Activated CD4-positive, CD25-positive, alpha-beta regulatory T cell treated with anti-CD3 and anti-CD28 coated beads, Interleukin-2, amount 50 U/mL, for 16 hours (primary cell): ENCODE results near the gene JMY.
"Not testable (repeated sequence)": the region's sequence is repeated elsewhere in the genome, so short reads cannot be mapped to it uniquely, and the experiment has no call there.

Experiments used
- DNase-seq: peaks from one replicate; pipeline ENCODE4 v3.0.0-alpha.2; 2020; ENCODE audit warnings: low read depth, low spot score

Gene JMY

DNA sequence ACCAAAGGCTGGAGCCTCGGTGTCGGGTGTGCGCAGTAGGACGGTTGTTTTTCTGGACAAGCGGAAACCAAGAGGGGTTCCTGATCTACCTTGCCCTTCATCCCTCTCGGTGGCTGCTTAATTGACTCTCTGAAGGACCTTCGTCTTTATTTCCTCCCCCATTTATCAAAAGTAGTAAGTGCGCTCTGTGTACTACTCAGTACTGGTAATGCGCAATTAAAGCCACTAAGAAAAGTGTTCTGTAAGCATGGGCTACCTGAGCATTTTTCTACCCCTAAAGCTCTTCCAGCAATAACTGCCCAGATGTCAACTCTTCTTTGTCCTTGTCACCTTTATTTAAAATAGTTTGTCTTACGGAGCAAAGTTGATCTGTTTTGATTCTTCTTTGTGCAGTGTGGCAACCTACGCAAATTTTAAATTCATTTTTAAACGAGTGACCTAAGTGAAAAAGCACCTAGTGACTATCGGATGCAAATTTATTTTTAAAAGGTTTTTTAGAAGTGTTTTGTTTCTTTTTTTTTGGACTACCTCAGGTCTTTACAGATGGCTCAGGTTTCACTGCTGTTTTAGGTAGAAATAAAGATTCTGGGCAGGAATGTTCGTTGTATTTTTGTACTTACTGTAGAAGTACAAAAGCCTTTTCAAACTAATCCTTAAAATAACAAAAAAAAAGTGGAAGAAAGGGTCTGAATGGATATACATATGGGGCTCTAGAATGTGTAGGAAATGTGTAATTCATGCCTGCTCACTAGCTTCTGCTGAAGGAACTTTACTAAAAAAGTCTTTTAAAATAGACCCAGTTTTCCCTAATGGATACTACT, 2.0 kb downstream of the JMY start:
- DNase-seq: no peak

- no peak for DNase-seq
Observed at GRCh38 chr5:79240561-79240960, 4.6 kb downstream of the JMY start.

DNA sequence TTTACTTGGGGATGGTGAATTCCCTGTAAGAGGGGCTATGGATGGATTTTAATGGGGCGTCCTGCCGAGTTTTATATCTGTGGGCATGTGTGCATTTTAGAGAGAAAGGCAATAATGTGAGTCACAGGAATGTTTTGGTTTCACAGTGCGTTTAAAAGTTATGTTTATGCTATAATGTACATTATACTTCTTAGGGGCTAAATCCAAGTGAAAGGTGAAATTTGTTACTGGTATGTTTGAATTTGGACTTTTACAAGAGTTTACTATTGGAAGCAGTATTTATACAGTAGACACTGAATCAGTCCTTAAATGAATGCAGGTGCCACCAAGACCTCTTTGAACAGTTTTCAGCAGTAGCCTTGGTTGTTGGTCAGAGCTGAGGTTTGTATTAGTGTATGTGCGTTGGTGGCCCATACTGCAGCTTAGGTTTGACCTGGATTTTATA, 5.6 kb downstream of the JMY start:
- DNase-seq: no peak

DNA sequence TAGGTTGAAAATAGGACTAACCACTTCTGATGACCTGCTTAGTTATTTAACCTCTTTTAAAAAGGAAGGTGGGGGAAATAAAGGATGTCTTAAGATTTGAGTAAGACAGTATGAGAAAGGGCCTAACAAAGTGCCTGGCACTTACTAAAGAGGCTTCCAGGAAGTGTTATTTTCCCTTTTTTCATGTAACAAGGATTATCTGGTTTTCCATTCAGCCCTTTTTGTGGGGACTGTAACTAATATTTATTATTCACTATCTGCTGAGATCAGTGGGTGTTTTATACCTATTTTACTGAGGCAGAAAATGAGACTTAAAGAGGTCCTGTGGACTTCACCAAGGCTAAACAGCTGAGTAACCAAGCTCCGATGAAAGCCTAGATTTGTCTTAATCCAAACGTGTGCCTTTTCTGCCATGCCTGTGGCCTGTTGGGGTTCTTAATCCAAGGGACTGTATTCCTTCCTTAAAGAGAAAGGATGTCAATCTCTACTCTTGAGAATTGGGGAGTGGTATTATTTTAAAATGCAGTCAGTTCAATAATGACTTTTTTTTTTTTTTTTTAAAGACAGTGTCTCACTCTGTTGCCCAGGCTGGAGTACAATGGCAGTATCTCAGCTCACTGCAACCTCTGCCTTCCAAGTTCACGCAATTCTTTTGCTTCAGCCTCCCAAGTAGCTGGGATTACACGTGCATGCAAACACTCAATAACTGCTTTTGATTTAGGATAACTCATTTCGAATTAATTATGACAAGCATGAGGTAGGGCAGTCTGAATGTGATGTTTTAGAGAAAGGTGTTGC, 6.5 kb downstream of the JMY start:
- DNase-seq: no peak

DNA sequence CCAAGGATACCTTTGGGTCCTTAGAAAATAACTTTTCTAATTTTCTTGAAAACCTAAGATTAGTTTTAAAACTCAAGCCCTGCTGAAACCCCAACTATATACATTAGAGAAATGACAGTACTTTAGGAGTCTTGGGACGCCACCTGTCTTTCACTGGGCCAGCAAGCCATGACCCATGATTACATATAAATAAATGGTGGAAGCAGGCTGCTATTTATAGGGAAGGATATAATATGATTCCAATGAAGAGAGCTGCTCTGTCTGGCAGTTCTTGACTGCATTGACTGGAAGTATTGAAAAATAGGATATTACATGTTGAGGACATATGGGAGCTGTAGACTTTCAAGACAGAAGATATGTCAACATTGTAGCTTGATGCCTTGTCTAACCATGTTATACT, 7.3 kb downstream of the JMY start:
- no peak for DNase-seq

DNA sequence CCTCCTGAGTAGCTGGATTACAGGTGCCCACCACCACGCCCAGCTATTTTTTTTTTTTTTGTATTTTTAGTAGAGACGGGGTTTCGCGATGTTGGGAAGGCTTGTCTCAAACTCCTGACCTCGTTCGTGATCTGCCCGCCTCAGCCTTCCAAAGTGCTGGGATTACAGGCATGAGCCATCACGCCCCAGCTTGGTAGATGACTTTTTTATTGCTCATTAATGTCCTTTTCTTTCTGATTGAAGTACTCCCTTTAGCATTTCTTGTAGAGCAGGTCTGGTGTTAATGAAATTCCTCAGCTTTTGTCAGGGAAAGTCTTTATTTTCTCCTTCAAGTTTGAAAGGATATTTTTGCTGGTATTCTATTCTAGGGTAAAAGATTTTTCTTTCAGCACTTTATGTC, 18.1 kb downstream of the JMY start:
- not testable (repeated sequence) for DNase-seq

DNA sequence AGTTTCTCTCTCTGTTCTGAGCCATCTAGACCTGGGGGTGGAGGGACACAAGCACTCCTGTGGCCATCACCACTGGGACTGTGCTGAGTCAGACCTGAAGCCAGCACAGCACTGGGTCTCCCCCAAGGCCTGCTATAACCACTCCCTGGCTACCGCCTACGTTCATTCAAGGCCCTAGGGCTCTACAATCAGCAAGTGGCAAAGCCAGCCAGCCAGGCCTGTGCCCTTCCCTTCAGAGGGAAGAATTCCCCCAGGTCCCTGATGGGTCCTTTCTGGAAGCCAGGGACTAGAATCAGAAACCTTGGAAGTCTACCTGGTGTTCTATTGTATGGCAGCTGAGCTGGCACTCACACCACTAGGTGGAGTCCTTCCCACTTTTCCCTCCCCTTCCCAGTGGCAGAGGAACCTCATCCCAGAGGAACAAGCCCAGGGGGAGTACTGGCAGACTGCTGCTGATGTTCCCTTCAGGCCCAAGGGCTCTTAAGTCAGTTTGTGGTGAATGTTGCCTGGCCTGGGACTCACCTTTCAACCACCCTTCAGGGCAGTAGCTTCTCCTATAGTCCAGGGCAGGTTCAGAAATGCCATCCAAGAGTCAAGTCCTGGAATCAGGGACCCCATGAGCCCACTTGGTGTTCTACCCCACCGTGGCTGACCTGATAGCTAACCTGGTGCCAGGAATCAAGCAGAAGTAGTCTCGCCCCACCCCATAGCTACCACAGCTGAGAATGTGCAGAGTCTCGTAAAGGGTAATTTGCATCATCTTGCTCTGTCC, 20.0 kb downstream of the JMY start:
- no peak for DNase-seq

DNA sequence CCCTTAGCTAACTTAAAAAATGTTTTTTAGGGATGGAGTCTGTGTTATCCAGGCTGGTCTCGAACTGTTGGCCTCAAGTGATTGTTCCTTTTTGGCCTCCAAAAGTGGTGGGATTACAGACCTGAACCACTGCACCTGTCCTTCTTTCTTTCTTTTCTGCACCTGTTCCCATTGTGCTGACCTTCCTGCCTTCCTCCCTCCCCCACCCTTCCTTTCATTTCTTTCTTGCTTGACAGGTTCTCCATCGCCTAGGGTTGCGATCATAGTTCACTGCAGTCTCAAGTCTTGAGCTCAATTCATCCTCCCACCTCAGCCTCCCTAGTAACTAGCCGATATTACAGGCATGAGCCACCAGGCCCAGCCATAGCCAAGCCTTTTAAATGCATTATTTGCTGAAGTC, 20.6 kb downstream of the JMY start:
- no peak for DNase-seq

- no peak for DNase-seq
Observed at GRCh38 chr5:79257314-79257713, 21.4 kb downstream of the JMY start.

GRCh38 chr5:79258801-79259200, 22.9 kb downstream of the JMY start:
- DNase-seq: no peak

DNA sequence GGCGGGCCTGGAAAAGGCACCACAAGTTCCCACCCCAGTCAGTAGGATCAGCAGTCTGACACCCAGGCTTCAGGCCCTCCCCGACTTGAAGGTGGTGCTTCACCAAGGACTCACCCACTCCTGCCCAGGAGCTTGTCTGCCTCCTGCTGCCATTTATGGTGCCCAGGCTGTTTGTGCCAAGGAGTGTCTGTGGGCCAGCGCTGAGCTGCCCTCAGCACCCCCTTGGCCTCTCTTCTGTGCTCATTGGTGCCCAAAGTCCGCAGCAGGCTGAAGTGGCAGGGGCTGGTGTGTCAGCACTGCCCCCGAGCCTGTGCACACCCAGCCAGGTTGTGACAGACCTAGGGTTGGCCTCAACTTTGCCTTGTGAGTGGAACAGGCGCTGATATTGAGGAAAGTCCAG, 23.5 kb downstream of the JMY start:
- DNase-seq: no peak

GRCh38 chr5:79259810-79260209, 23.9 kb downstream of the JMY start:
- DNase-seq: no peak

GRCh38 chr5:79261897-79262296, 26.0 kb downstream of the JMY start:
- DNase-seq: no peak

DNA sequence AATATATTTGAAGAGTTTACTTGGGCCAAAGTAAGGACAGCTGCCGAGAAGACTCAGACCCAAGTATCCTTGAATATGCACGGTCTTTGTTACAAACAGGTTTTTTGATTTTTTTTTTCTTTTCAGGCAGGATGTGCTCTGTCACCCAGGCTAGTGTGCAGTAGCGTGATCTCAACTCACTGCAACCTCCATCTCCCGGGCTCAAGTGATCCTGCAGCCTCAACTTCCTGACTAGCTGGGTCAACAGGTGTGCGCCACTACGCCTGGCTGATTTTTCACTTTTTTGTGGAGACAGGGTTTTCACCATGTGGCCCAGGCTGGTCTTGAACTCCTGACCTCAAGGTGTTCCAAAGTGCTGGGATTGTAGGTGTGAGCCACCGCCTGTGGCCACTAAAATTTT, 27.4 kb downstream of the JMY start:
- DNase-seq: no peak

GRCh38 chr5:79267180-79267579, 31.2 kb downstream of the JMY start:
- DNase-seq: no peak

GRCh38 chr5:79269733-79270166, 33.8 kb downstream of the JMY start:
- no peak for DNase-seq

DNA sequence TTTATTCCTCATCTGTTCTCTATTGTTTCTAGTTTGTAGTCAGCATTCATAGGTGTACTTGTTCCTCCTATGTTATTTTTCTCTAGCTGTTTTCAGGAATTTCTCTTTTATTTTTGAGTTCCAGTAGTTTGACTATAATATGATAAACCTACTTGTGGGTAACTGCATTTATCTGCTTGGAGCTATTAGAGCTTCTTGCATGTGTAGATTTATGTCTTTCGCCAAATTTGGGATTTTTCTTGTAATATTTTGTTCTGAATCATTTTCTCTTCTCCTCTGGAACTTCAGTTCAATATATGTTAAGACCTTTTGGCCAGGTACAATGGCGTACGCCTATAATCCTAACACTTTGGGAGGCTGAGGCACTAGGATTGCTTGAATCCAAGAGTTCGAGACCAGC, 37.4 kb downstream of the JMY start:
- DNase-seq: no peak

GRCh38 chr5:79284846-79285245, 48.9 kb downstream of the JMY start:
- DNase-seq: no peak

DNA sequence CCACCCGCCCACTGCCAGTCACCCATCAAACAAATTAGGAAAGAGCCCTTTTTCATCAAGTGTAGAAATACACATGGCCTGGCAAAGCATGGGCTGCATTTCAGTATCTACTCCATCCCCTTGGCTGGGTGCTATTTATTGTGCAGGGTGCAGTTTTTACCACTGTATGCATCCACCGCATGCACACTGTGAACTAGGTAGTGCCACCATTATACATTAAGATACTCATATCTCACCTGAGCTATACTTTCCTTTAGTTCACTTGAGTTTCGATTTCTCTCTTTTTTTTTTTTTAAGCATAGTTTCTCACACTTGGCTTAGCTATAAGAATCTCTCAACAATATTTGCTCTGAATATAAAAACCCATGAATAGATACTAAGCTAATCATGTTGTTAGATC, 49.4 kb downstream of the JMY start:
- DNase-seq: no peak

DNA sequence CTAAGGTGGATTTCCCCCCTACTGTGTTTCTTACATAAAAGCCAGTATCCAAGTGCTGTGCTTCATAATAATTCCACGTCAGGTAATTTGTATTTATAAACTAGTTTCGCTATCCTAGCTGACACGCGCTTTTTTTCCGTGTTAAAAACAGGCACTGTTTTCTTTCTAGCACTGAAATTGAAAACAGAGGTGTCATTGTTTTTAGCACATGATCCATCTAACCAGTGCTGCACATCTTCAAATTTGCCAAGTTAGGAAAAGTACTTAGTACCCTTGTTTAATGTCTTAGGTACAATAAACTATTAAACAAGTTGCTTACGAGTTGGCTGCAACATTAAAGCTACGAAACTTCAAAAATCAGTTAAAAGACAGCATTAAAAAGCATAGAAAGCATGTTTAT, 49.9 kb downstream of the JMY start:
- no peak for DNase-seq

- DNase-seq: no peak
Observed at GRCh38 chr5:79287380-79287779, 51.4 kb downstream of the JMY start.

GRCh38 chr5:79287907-79288306, 52.0 kb downstream of the JMY start:
- DNase-seq: no peak
